Central memory CD8-positive, alpha-beta T cell (primary cell): ENCODE results near the gene CILP.
A peak's percentile ranks its signal among the peaks of the same experiment; 100 is the strongest.
"Not testable (repeated sequence)": the region's sequence is repeated elsewhere in the genome, so short reads cannot be mapped to it uniquely, and the experiment has no call there.

ENCODE experiments used
- ATAC-seq: fragments of 150-1000 bp; cut with Tn5 transposase; replicated peaks from 2 replicates; pipeline ENCODE4 v1.10.0; 2022; ENCODE audit warnings: mild to moderate bottlenecking, moderate FRiP score, moderate number of reproducible peaks; ENCODE audit not compliant: poor library complexity, severe bottlenecking; ENCODE audit errors: extremely low read depth
- DNase-seq, 2 donors: peaks; one replicate each; pipeline ENCODE4 v3.0.0; 2021; ENCODE audit warnings: low spot score in 2 of 2
- H3K27ac Mint-ChIP-seq: one replicate; pipeline ENCODE4 v1.8.0; 2022; ENCODE audit warnings: low read depth, mild to moderate bottlenecking, moderate library complexity, mixed read lengths
- H3K27me3 Mint-ChIP-seq: one replicate; pipeline ENCODE4 v1.8.0; 2022; ENCODE audit warnings: mixed read lengths
- H3K36me3 Mint-ChIP-seq: one replicate; pipeline ENCODE4 v1.8.0; 2022; ENCODE audit warnings: mild to moderate bottlenecking, moderate library complexity, mixed read lengths; ENCODE audit not compliant: insufficient read depth
- H3K4me1 Mint-ChIP-seq: one replicate; pipeline ENCODE4 v1.8.0; 2022; ENCODE audit warnings: mixed read lengths
- H3K4me3 Mint-ChIP-seq: one replicate; pipeline ENCODE4 v1.8.0; 2022; ENCODE audit warnings: mild to moderate bottlenecking, moderate library complexity, mixed read lengths
- H3K9me3 Mint-ChIP-seq: one replicate; pipeline ENCODE4 v1.8.0; 2022; ENCODE audit warnings: mixed read lengths

The CILP gene

DNA sequence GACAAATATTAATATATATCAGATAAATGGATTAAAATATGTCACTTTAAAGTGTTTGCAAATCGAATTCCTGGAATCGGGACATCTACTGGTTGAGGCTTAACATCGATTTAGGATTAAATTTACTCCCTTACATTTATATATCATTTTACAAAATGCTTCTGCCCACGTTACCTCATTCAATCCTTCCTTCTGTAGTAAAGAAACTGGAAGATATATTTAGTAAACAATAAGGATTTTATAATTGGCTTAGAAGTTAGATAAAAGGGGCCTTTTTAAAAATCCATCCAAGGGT is 27.5 kb downstream of the CILP start:
- peaks cover 31% of the 10 kb centered on the region for H3K4me1 Mint-ChIP-seq
- no peaks in the 10 kb centered on the region for H3K27me3 Mint-ChIP-seq
- H3K9me3 Mint-ChIP-seq = no peaks in the 10 kb centered on the region
- peaks cover 21% of the 10 kb centered on the region for H3K36me3 Mint-ChIP-seq
- ATAC-seq = no peak
- DNase-seq = no peak
- H3K27ac Mint-ChIP-seq = peak overlapping the region; percentile 89
- H3K4me3 Mint-ChIP-seq = peak overlapping the region; percentile 91

DNA sequence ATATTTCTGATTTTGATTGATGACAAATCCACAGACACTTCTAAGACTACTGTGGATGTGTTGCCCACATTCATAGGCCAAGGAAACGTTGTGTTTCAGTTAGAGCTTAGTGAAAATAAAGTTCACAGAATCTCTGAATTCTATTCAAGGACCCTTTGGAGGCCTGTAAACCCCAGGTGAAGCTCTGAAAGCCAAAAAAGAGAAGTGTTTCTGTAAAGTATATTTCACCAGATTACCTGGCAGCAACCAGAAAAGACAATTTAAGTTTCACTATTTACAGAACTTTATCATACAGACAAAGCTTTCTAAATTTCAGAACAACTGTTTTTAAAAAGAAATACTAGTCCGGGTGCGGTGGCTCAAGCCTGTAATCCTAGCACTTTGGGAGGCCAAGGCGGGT is 28.7 kb downstream of the CILP start:
- H3K9me3 Mint-ChIP-seq = no peaks in the 10 kb centered on the region
- H3K36me3 Mint-ChIP-seq = peaks cover 26% of the 10 kb centered on the region
- H3K27me3 Mint-ChIP-seq = no peaks in the 10 kb centered on the region
- peaks cover 31% of the 10 kb centered on the region for H3K4me1 Mint-ChIP-seq
- H3K27ac Mint-ChIP-seq = peak overlapping the region; percentile 89
- DNase-seq (no peak), ATAC-seq (no peak)
- H3K4me3 Mint-ChIP-seq = peak overlapping the region; percentile 91

DNA sequence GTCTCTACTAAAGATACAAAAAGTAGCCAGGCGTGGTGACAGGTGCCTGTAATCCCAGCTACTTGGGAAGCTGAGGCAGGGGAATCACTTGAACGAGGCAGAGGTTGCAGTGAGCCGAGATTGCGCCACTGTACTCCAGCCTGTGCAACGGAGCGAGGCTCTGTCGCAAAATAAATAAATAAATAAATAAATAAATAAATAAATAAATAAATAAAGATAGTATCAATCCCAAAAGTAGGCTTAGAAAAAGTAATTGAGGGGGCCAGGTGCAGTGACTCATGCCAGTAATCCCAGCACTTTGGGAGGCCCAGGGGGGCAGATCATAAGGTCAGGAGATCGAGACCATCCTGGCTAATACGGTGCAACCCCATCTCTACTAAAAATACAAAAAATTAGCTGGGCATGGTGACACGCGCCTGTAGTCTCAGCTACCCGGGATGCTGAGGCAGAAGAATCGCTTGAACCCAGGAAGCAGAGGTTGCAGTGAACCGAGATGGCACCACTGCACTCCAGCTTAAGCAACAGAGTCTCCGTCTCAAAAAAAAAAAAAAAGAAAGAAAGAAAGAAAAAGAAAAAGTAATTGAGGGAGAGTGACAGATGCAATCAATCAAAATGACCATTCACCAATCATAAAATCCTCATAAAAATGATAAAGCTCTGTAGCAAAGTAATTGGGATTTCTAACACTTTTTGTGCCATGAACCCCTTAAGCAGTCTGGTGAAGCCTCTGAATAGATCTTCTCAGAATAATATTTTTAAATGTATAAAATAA is 29.5 kb downstream of the CILP start:
- ATAC-seq, H3K27me3 Mint-ChIP-seq, DNase-seq, H3K4me3 Mint-ChIP-seq, H3K9me3 Mint-ChIP-seq: not testable (repeated sequence)
- Mint-ChIP-seq H3K36me3 (peaks cover 33% of the 10 kb centered on the region), H3K4me1 (peaks cover 31% of the 10 kb centered on the region), H3K27ac (peak overlapping the region; percentile 46)

DNA sequence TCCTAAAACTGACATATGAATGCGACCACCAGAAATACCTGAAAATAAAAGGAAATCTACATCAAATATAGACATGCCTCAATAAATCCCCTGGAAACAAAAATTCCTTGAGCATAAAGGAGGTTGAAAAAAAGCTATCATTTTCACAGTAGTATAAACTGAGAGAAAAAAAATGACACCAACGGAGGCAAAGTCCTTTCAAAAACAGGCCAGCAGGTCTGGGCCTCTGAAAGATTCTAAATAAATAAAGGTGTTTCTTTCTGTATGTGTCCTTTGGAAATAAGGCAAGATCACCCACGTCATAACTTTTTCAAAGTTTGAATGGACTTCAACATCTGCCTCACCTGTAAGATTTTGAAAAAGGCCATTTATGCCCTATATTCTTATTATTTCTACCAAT is 31.1 kb downstream of the CILP start:
- no peak overlapping the region for H3K4me3 Mint-ChIP-seq
- H3K4me1 Mint-ChIP-seq = peaks cover 25% of the 10 kb centered on the region
- no peaks in the 10 kb centered on the region for H3K27me3 Mint-ChIP-seq
- ATAC-seq (no peak), DNase-seq (no peak)
- H3K36me3 Mint-ChIP-seq = peaks cover 44% of the 10 kb centered on the region
- no peak overlapping the region for H3K27ac Mint-ChIP-seq
- H3K9me3 Mint-ChIP-seq = no peaks in the 10 kb centered on the region

DNA sequence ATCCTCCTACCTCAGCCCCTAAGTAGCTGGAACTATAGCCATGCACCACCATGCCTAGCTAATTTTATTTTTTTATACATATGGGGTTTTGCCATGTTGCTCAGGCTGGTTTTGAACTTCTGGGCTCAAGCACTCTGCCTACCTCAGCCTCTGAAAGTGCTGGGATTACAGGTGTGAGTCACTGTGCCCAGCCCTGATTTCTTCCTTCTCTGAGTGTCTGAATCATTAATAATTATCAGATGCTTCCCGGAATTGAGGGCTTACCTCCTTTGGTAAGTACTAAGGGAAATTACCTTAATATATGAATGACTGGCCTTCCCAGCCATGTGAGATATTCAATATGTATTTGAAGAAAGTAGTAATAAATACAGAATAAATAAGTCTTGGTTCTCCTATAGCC is 33.4 kb downstream of the CILP start:
- peaks cover 48% of the 10 kb centered on the region for H3K36me3 Mint-ChIP-seq
- H3K27ac Mint-ChIP-seq = no peak overlapping the region
- H3K27me3 Mint-ChIP-seq = no peaks in the 10 kb centered on the region
- ATAC-seq = no peak
- H3K9me3 Mint-ChIP-seq = no peaks in the 10 kb centered on the region
- peaks cover 17% of the 10 kb centered on the region for H3K4me1 Mint-ChIP-seq
- no peak overlapping the region for H3K4me3 Mint-ChIP-seq
- no peak for DNase-seq

DNA sequence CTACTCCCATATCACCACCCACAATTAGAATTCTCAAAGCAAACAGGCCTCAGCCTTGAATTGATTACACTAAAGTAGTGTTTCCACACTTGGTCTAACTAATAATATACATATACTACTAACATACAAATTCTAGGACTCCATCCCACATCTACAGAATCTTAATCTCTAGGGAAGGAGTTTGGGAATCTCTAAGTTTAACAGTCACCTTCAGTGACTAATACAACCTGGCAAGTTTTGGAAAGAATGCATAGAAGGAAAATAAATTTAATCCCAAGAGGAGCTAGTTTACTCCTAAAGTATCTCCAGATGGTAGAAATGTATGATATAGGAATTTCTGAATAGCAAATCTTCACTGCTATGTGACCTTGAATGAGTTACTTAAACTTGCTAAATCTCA is 35.2 kb downstream of the CILP start:
- H3K4me1 Mint-ChIP-seq = peaks cover 7% of the 10 kb centered on the region
- DNase-seq (no peak), ATAC-seq (no peak)
- H3K27ac Mint-ChIP-seq = no peak overlapping the region
- no peak overlapping the region for H3K4me3 Mint-ChIP-seq
- no peaks in the 10 kb centered on the region for H3K9me3 Mint-ChIP-seq
- H3K27me3 Mint-ChIP-seq = no peaks in the 10 kb centered on the region
- H3K36me3 Mint-ChIP-seq = peaks cover 52% of the 10 kb centered on the region

DNA sequence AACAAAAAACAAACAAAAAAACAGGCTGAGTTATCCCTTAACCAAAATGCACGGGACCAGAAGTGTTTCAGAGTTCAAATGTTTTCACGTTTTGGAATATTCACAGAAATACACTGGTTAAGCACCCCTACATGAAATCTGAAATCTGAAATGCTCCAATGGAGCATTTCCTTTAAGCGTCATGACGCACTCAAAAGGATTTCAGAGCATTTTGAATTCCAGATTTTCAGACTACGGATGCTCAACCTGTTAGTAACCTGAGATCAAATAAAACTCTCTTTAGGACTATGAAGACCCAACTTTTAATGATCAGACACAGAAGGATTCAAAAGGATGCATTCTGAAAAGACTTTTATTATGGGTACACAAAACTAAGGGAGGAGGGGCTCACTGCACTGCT is 35.8 kb downstream of the CILP start:
- H3K9me3 Mint-ChIP-seq = no peaks in the 10 kb centered on the region
- H3K27ac Mint-ChIP-seq = no peak overlapping the region
- DNase-seq = no peak
- peaks cover 5% of the 10 kb centered on the region for H3K4me1 Mint-ChIP-seq
- no peak for ATAC-seq
- H3K27me3 Mint-ChIP-seq = no peaks in the 10 kb centered on the region
- H3K36me3 Mint-ChIP-seq = peaks cover 54% of the 10 kb centered on the region
- H3K4me3 Mint-ChIP-seq = no peak overlapping the region

DNA sequence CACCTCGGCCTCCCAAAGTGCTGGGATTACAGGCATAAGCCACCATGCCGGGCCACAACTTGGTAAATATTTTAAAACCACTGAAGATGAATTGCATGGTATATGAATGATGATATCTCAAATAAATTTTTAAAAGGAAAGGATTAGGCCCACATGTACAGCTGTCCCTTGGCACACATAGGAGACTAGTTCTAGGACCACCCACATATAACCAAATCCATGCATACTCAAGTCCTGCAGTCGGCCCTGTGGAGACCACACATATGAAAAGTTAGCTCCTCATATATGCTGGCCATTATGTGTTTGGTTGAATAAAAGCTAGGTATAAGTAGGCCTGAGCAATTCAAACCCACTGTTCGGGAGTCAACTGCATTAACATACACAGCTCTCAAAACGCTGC is 36.8 kb downstream of the CILP start:
- peaks cover 55% of the 10 kb centered on the region for H3K36me3 Mint-ChIP-seq
- H3K9me3 Mint-ChIP-seq = no peaks in the 10 kb centered on the region
- no peak overlapping the region for H3K27ac Mint-ChIP-seq
- no peak for ATAC-seq
- no peak for DNase-seq
- H3K4me1 Mint-ChIP-seq = peaks cover 5% of the 10 kb centered on the region
- no peak overlapping the region for H3K4me3 Mint-ChIP-seq
- H3K27me3 Mint-ChIP-seq = no peaks in the 10 kb centered on the region

DNA sequence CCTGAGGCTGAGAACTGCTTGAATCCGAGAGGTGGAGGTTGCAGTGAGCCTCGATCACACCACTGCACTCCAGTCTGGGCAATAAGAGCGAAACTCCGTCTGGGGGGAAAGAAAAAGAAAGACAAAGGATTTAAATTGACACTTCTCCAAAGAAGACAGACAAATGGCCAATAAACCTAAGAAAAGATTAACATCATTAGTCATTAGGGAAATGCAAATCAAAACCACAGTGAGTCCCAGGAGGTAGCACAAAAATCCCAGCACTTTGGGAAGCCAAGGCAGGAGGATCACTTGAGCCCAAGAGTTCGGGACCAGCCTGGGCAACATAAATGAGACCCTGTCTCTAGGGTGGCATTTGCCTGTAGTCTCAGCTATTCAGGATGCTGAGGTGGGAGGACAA is 38.7 kb downstream of the CILP start:
- H3K27me3 Mint-ChIP-seq = no peaks in the 10 kb centered on the region
- no peak overlapping the region for H3K4me3 Mint-ChIP-seq
- peaks cover 5% of the 10 kb centered on the region for H3K4me1 Mint-ChIP-seq
- DNase-seq = no peak
- ATAC-seq = no peak
- H3K36me3 Mint-ChIP-seq = peaks cover 56% of the 10 kb centered on the region
- no peaks in the 10 kb centered on the region for H3K9me3 Mint-ChIP-seq
- H3K27ac Mint-ChIP-seq = no peak overlapping the region

DNA sequence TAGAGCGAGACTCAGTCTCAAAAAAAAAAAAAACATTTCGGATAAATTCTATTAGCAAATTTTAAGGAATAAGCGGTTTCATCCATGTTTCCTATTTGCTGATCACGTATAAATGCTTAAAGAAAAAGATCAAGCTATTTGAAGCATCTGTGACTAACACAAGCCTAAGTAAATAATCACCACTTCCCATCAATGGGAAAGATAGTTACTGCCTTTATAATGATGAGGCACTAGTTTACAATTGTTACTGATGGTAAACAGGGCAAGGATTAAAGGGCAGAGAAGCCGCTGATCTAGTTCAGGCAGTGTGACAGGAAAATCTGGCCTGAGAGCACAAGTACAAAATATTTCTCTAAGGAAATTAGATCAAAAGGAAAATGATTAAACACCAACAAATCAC is 39.8 kb downstream of the CILP start:
- H3K4me3 Mint-ChIP-seq = no peak overlapping the region
- no peaks in the 10 kb centered on the region for H3K27me3 Mint-ChIP-seq
- peaks cover 5% of the 10 kb centered on the region for H3K4me1 Mint-ChIP-seq
- H3K9me3 Mint-ChIP-seq = no peaks in the 10 kb centered on the region
- H3K36me3 Mint-ChIP-seq = peaks cover 49% of the 10 kb centered on the region
- H3K27ac Mint-ChIP-seq = no peak overlapping the region
- ATAC-seq (no peak), DNase-seq (no peak)

DNA sequence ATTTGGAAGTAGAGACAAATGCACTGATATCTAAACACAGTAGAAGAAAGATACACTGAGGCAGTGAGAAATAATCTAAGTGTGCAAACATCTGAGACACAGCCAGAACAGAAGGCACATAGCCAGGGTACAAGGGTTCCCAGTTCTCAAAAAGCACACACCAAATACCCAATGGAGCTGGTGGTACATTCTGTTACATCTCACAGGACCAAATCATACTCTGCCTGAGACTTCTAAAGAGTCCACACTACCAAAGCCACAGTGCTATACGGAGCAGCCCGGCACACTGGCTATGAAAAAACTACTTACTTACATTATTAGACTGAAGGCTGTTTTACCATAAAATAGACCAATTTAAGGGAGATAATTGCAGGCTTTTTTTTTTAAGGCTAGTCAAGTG is 45.4 kb downstream of the CILP start:
- no peaks in the 10 kb centered on the region for H3K27me3 Mint-ChIP-seq
- no peaks in the 10 kb centered on the region for H3K9me3 Mint-ChIP-seq
- DNase-seq (no peak), ATAC-seq (no peak)
- H3K27ac Mint-ChIP-seq = no peak overlapping the region
- H3K4me1 Mint-ChIP-seq = peaks cover 6% of the 10 kb centered on the region
- H3K4me3 Mint-ChIP-seq = no peak overlapping the region
- peaks cover 45% of the 10 kb centered on the region for H3K36me3 Mint-ChIP-seq

DNA sequence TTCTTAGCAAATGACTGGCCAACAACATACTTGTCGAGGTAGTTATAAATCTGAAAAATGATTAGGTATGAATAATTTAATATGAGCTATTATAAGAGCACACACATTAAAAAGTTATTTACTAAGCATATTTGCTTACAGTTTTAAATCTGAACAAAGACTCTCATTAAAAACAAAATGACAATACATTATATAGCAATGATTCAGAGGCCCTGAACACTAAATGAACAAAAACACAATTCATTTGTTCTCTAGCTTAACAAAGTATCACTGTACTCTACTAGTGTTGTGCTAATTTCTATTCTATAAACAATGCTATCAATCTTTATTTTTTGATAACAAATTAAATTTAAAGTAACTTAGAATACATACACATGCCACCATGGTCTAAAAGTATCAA is 47.1 kb downstream of the CILP start:
- Mint-ChIP-seq H3K27ac (no peak overlapping the region), H3K4me3 (no peak overlapping the region), H3K27me3 (no peaks in the 10 kb centered on the region), H3K9me3 (no peaks in the 10 kb centered on the region), H3K4me1 (peaks cover 6% of the 10 kb centered on the region), H3K36me3 (peaks cover 46% of the 10 kb centered on the region)
- no peak for ATAC-seq
- DNase-seq = no peak

DNA sequence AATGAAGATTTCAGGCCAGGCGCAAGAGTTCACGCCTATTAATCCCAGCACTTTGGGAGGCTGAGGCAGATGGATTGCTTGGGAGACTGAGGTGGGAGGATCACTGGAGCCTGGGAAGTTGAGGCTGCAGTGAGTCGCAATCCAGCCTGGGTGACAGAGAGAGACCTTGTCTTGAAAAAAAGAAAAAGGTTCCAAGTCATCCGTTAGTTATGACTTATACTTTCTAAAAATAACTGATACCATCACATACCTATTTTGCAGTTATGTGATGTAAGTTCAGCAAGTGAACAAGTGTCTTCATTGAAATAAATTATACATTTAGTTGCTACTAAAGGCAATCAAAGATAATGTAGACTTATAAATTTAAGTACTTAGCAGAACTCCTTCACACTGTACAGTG is 48.2 kb downstream of the CILP start:
- ATAC-seq (no peak), DNase-seq (no peak)
- Mint-ChIP-seq H3K4me3 (no peak overlapping the region), H3K4me1 (peaks cover 6% of the 10 kb centered on the region), H3K27me3 (no peaks in the 10 kb centered on the region), H3K9me3 (no peaks in the 10 kb centered on the region), H3K36me3 (peaks cover 43% of the 10 kb centered on the region), H3K27ac (peak overlapping the region; percentile 4)

DNA sequence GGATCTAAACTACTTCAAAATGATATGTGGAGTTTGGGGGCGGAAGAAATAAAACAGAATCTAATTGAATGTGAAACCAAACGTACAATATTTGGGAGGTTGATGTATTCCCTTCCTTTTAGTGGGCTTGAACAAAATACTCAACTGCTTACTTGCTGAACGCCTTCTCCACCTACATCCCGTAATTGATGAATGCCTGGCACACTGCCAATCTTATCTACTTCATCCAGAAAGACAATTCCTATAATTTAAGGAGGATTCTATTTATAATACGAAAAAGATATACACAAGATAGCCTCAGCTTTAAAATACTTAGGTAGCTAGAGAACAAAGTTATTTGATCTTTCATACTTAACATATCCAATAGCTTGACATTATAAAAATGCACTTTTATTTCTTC is 54.6 kb downstream of the CILP start:
- Mint-ChIP-seq H3K27ac (no peak overlapping the region), H3K9me3 (no peaks in the 10 kb centered on the region), H3K27me3 (no peaks in the 10 kb centered on the region), H3K36me3 (peaks cover 58% of the 10 kb centered on the region), H3K4me3 (no peak overlapping the region), H3K4me1 (no peaks in the 10 kb centered on the region)
- ATAC-seq (no peak), DNase-seq (no peak)
